HG03521 (cell line): Measurements from ENCODE around the gene ATXN1.

Source experiments
- ATAC-seq: cut with Tn5 transposase; IDR thresholded peaks from one replicate; pipeline ENCODE4 v1.9.1; 2021; ENCODE audit warnings: mild to moderate bottlenecking, moderate library complexity; ENCODE audit not compliant: unreplicated experiment

ATXN1 gene

GRCh38 chr6:16762550-16763477 is 1.6 kb upstream of the ATXN1 start:
- peak; percentile 22 for ATAC-seq

GRCh38 chr6:16762268-16762549 is 949 bp upstream of the ATXN1 start:
- ATAC-seq, result peak; percentile 0

DNA sequence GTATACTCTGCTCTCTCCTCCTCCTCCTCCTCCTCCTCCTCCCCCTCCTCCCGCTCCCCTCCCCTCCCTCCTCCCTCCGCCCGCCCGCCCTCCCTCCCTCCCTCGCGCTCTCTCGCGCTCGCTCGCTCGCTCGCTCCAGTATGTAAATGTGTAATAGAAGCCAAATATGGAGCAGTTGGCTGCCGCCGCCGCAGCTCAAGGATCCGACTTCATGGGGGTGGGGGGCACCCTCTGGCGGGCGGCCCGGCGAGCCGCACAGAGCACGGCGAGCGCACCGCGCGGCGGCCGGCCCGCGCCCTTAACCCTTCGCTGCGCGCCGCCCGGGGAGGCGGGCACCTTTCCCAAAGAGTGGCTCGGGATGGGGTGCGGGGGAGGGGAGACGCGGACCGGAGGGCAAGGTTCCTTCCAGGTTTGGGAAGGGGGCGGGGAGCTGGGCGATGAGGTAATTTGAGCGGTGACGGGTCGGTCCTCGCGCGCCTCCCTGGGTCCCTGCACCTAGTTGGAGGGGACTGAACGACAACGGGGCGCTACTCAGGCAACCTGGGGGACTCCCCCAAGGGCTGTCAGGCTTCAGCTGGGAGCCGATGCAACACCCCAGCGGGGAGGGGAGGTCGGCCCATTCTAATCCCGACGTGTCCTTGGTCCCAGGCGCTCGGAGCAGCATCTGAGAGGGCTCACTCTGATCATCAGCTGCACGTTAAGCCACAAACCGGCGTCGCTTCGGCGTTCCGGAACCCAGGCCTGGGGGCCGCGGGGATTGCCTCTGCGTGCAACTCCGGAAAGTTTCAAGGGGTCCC is 409 bp upstream of the ATXN1 start:
- ATAC-seq, result peak; percentile 38

DNA sequence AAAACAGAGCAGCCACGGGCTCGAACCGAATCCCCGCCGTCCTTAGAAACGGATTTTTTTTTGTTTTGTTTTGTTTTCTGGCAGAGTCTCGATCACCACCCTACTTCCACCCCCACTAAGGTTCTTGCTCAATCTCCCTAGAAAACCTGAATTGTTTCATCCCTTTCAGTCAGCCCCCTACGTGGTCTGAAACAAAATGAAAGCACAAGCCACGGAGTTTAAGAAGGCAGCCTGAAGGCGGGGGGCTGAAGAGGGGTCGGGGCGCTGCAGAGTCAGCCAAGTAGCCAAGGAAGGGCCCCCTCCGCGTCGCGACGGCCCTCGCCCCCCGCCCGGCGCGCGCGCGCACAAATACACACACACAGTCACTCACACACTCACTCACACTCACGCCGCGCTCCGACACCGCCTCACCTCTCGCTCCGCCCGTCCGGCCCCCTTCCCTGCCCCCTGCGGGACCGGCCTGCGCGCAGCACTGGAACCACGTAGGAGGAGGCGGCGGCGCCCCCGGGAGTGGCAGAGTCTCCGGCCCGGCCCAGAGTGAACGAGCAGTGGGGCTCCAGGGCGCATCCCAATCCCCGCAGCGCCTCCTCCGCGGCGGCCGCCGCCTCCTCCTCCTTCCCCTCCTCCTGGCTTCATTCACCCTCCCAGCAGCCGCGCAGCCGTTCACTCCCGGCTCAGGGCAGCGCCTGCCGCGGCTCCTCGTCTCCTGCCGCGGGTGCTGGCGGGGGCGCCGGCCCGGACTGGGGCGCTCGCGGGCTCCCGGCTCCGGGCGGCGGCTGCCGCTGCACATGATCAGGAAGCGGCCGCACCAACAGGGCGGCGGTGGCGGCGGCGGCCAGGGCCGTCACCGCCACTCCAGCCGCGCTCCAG is 1.4 kb downstream of the ATXN1 start:
- peak; percentile 36 for ATAC-seq

DNA sequence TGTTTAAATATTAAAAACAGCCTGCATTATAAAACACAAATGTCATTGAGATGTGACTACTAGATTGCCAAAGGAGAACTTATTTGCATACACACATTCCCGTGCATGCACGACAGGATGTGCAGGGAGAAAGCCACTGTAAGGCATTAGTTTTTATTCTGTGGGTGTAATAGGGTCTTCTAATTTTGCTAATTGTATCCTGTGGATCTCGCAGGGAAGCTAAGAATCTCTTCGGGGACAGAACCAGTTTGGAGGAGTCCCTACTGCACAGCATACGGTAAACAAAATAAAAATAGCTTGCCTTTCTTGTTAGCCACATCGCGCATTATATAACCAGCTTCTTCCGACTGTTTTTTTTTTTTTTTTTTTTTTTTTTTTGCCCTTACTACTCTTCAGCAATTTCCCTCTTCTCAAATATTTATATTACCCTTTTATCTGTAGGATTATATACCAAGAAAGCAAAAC is 2.0 kb downstream of the ATXN1 start:
- ATAC-seq, result no peak

DNA sequence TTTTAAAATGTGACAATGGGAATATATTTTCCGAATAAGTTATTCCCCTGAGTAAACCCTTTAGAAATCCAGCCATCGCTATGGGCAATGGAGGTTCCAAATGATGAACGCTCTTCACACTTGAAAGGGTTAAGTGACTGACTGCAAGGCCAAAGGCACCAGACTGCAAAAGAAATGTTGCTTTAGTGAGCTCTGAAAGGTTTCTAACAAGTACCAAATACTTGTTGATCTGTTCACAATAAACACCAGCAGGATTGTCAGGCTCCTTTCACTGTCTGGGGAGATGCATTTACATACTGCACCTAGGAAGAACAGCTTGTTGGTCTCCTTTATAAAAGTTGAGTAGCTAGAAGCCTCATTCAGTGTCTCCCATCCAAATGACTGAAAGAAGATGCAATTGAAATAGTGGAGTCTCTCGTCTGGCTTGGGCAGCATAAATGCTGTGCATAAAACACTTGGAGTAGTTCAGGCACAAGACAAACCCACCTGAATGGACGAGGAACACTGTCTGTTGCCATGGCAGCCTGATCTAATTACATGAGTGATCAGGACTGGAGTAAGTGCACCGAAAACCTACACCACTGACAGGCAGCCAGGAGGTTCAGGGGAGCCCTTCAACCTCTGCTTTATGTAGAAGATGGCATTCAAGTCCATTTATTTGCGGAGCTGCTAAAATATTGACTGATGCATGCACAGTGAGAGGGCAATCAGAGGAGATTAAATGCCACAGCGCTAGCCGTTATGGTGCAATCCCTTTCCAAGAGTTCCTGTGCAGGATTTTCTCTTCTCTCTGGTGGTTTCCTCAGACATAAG is 2.9 kb downstream of the ATXN1 start:
- ATAC-seq, result no peak

DNA sequence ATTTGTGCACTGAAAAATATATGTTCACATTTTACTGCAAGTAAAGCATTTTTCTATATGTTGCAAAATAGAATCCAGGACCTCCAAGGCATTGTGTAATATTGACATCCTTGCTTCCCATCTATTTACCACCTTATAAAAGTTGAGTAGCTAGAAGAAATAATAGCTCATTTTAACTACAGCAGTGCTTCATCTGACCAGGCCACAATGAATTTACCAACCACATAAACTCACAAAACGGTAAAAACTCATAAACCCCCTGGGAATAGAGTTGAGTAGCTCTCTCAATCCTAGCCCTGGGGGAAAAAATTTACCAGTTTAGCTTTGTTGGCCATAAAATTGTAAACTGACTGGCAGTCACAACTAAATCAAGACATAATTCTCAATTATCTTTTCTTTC is 3.9 kb downstream of the ATXN1 start:
- no peak for ATAC-seq

DNA sequence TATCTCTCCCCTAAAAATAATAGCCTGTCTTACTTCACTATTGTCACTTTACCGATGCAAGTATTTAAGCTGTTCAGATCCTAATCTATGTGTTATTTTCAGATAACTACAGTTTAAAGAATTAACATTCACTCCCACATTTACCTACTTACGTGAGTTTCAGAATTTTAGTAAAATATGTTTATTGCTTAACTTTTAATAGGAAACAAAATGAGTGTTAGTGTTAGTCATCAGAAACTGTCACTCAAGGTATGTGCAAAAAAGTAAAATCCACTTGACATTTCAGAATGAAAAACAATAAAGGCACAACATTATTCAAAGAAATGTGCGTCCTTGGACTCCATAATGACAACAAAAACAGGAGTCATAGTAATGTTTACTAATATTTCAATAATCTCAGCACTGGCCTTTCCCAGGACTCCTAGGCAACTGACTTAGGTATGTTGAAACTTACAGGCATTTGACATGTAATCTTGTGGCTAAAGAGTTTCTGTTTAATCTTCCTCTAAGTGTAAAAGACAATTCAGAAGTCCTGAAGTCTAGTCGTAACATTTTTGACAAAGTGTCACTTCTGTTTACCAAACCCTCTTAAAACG is 4.5 kb downstream of the ATXN1 start:
- no peak for ATAC-seq

GRCh38 chr6:16755544-16755943 is 5.7 kb downstream of the ATXN1 start:
- ATAC-seq, result no peak

DNA sequence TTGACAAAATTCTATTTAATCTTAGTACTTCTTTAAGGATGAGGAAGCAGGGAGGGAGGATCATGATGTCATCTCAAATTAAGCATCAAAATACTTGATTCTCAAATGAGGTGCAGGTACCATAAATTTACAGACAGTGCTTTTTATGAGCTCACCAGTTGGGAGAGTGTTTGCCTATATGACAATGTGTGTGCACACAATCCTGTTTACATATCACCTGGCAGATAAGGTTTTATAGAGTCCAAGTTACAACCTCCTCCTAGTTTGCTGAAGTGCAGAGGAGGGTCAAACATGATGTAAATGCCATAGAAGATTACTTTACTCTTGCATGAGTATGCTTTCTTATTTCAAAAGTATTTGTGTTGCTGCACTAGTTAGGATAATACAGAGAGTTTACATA is 6.4 kb downstream of the ATXN1 start:
- no peak for ATAC-seq

GRCh38 chr6:16754274-16754673 is 7.0 kb downstream of the ATXN1 start:
- ATAC-seq, result no peak

- no peak for ATAC-seq
Observed at GRCh38 chr6:16753341-16753740, 7.9 kb downstream of the ATXN1 start.

- no peak for ATAC-seq
Observed at GRCh38 chr6:16752206-16752866, 8.9 kb downstream of the ATXN1 start.

GRCh38 chr6:16751251-16751946 is 9.9 kb downstream of the ATXN1 start:
- ATAC-seq, result no peak

GRCh38 chr6:16750566-16750965 is 10.7 kb downstream of the ATXN1 start:
- no peak for ATAC-seq

DNA sequence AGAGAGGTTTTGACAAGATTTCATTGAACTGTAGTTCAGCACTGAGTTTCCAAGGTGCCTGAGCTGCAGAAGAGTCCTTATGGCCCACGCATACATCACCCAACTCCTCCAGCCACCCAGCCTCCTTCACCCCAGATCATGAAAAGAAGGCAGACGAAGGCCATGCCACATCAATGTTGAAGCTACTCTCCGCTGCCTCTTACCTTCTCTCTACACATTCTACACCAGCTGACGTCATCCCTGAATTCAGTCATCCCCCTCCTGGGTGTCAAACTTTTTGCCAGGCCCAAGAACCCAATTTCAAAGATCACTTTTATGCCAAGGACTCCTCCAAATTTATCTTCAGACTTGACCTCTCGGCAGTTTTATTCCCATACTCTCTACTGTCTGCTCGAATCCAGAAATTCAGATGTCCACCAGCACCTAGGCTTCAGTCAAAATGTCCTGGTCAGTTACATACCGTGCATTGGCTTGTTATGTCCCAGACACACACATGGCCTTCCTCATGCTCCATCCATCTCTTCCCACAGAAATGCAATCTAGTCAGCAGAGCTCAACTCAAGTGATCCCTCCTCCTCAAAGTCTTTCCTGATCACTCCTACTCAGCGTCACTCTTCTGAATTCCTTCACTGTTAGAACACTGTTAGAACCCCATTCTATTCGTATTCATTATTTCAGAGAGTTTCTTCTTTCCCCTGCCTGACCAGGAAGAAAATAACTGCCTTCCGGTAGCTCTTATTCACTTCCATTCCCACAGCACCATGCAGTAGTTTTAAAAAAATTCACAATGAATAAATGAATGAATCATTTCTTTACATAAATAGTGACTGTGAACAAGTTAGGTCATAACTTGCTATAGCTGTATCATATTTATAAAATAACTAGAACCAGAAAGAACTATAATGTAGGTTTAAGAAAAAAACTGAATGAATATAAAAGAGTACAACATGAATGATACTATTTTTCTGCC is 11.5 kb downstream of the ATXN1 start:
- no peak for ATAC-seq

DNA sequence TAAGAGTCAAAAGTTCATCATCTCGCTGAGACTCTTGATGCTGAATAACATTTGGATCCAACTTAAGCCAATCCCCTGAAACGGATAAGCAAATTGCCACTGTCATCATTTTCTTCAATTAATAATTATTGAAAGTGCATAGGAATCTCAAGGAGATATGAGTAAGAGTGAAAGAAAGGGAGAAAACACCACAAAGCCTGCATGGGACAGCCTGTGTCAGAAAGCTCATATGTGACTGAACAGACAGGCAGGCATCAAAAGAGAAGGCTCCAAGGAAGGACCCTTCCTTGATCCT is 13.3 kb downstream of the ATXN1 start:
- no peak for ATAC-seq
